Vagina (tissue), 2 donors: Measurements from ENCODE around the gene CELF6. TPM values are rescaled to one million over a fixed set of nuclear protein-coding genes. Genes with fewer than 3 reads are reported as not detected.

ENCODE experiments used
- DNase-seq, 2 donors: peaks; one replicate each; pipeline ENCODE4 v3.0.0-alpha.2; 2017; ENCODE audit errors: extremely low spot score in 2 of 2
- H3K27ac ChIP-seq: fragments of 200-600 bp; sonication (generic); one replicate; pipeline ENCODE4 v1.5.1; 2019
- H3K27me3 ChIP-seq: fragments of 200-600 bp; sonication (generic); one replicate; pipeline ENCODE4 v1.5.1; 2019
- H3K36me3 ChIP-seq, 2 donors: fragments of 200-600 bp; sonication (generic); one replicate each; pipeline ENCODE4 v1.5.1; 2017 to 2019
- H3K4me1 ChIP-seq: fragments of 200-600 bp; sonication (generic); one replicate; pipeline ENCODE4 v1.5.1; 2019
- H3K4me3 ChIP-seq, 2 donors: fragments of 200-600 bp; sonication (generic); 1 replicate in 1 of 2; 2 replicates in 1 of 2; pipeline ENCODE4 v1.5.1; 2016 to 2019
- H3K9me3 ChIP-seq: fragments of 200-600 bp; sonication (generic); one replicate; pipeline ENCODE4 v1.5.1; 2019
- CTCF ChIP-seq, 3 experiments: fragments of 450-650 bp in 2 of 3; fragments of 200-600 bp in 1 of 3; sonication (generic) in 1 of 3; IDR thresholded peaks; one replicate each; pipeline ENCODE4 v1.5.1; 2017 to 2019; ENCODE audit warnings: antibody characterized with exemption in 3 of 3, mild to moderate bottlenecking in 2 of 3, moderate library complexity in 2 of 3
- POLR2A ChIP-seq, 2 donors: fragments of 450-650 bp; IDR thresholded peaks; one replicate each; pipeline ENCODE4 v1.6.1; 2017; ENCODE audit warnings: antibody characterized with exemption in 2 of 2, mild to moderate bottlenecking in 2 of 2, moderate library complexity in 2 of 2
- POLR2AphosphoS5 ChIP-seq, 2 donors: sonication (generic); formaldehyde crosslinking; IDR thresholded peaks; one replicate each; pipeline ENCODE4 v1.9.0; 2017; ENCODE audit warnings: antibody characterized with exemption in 2 of 2, mild to moderate bottlenecking in 2 of 2, low read depth in 1 of 2; ENCODE audit not compliant: insufficient read depth in 1 of 2
- intact Hi-C: fragments of 100-400 bp; cut with DNase I; formaldehyde crosslinking; loops from one replicate; pipeline ENCODE4 v1.15.1; 2023
- total RNA-seq: library from RNA; depleted of rRNA; stranded (reverse); fragments of >200 nt; gene quantifications from one replicate; pipeline ENCODE4 v1.2.3, GENCODE V29; 2016

Gene CELF6
- total RNA-seq, 1 donor from 2014 or later = 7.1 TPM

GRCh38 chr15:72285402-72285801 is 34.6 kb downstream of the CELF6 start:
- Histone ChIP-seq H3K4me1 (no peaks in the 10 kb centered on the region), H3K27ac (no peak overlapping the region), H3K27me3 (no peaks in the 10 kb centered on the region), H3K4me3 (no peak overlapping the region), H3K36me3 (no peaks in the 10 kb centered on the region), H3K9me3 (no peaks in the 10 kb centered on the region)
- DNase-seq = no peak
- no peak for TF ChIP-seq CTCF (IDR thresholded peaks at IDR 0.05)
- TF ChIP-seq POLR2AphosphoS5 (IDR thresholded peaks at IDR 0.05; ENCODE audit: insufficient read depth in 1 of 2, low read depth in 1 of 2) = no peak
- TF ChIP-seq POLR2A (IDR thresholded peaks at IDR 0.05) = no peak
- intact Hi-C loops = no loop called here

GRCh38 chr15:72284781-72285180 is 35.2 kb downstream of the CELF6 start:
- no peak for DNase-seq
- H3K9me3 ChIP-seq = no peaks in the 10 kb centered on the region
- H3K27me3 ChIP-seq = no peaks in the 10 kb centered on the region
- H3K4me1 ChIP-seq = no peaks in the 10 kb centered on the region
- no peak overlapping the region for H3K4me3 ChIP-seq
- no peaks in the 10 kb centered on the region for H3K36me3 ChIP-seq
- TF ChIP-seq POLR2AphosphoS5 (IDR thresholded peaks at IDR 0.05; ENCODE audit: insufficient read depth in 1 of 2, low read depth in 1 of 2) (no peak), CTCF (IDR thresholded peaks at IDR 0.05) (no peak), POLR2A (IDR thresholded peaks at IDR 0.05) (no peak)
- intact Hi-C loops = no loop called here
- no peak overlapping the region for H3K27ac ChIP-seq

GRCh38 chr15:72281713-72282112 is 38.2 kb downstream of the CELF6 start:
- Histone ChIP-seq H3K27me3 (no peaks in the 10 kb centered on the region), H3K9me3 (no peaks in the 10 kb centered on the region), H3K36me3 (no peaks in the 10 kb centered on the region), H3K4me1 (no peaks in the 10 kb centered on the region), H3K27ac (no peak overlapping the region), H3K4me3 (no peak overlapping the region)
- TF ChIP-seq POLR2A (IDR thresholded peaks at IDR 0.05) (no peak), POLR2AphosphoS5 (IDR thresholded peaks at IDR 0.05; ENCODE audit: insufficient read depth in 1 of 2, low read depth in 1 of 2) (no peak), CTCF (IDR thresholded peaks at IDR 0.05) (no peak)
- no peak for DNase-seq
- intact Hi-C loops = no loop called here

GRCh38 chr15:72280751-72281150 is 39.2 kb downstream of the CELF6 start:
- Histone ChIP-seq H3K4me3 (no peak overlapping the region), H3K36me3 (no peaks in the 10 kb centered on the region), H3K4me1 (no peaks in the 10 kb centered on the region), H3K9me3 (no peaks in the 10 kb centered on the region), H3K27me3 (no peaks in the 10 kb centered on the region), H3K27ac (no peak overlapping the region)
- intact Hi-C loops = no loop called here
- no peak for TF ChIP-seq POLR2AphosphoS5 (IDR thresholded peaks at IDR 0.05; ENCODE audit: insufficient read depth in 1 of 2, low read depth in 1 of 2)
- TF ChIP-seq CTCF (IDR thresholded peaks at IDR 0.05) = no peak
- TF ChIP-seq POLR2A (IDR thresholded peaks at IDR 0.05) = no peak
- no peak for DNase-seq

GRCh38 chr15:72278737-72279136 is 41.2 kb downstream of the CELF6 start:
- H3K9me3 ChIP-seq = no peaks in the 10 kb centered on the region
- H3K36me3 ChIP-seq = no peaks in the 10 kb centered on the region
- DNase-seq = no peak
- H3K27me3 ChIP-seq = no peaks in the 10 kb centered on the region
- no peak overlapping the region for H3K4me3 ChIP-seq
- H3K27ac ChIP-seq = no peak overlapping the region
- H3K4me1 ChIP-seq = peaks cover under 1% of the 10 kb centered on the region
- no peak for TF ChIP-seq POLR2A (IDR thresholded peaks at IDR 0.05)
- TF ChIP-seq POLR2AphosphoS5 (IDR thresholded peaks at IDR 0.05; ENCODE audit: insufficient read depth in 1 of 2, low read depth in 1 of 2) = no peak
- TF ChIP-seq CTCF (IDR thresholded peaks at IDR 0.05) = no peak
- intact Hi-C loops = loop anchor here (10.0 kb wide), 1 partner anchor 74 kb away; no protein-coding TSS in a partner anchor
